ENCODE measurements around the gene B4GALT6. TPM values are rescaled to one million over a fixed set of nuclear protein-coding genes. Genes with fewer than 3 reads are reported as not detected.
A peak's percentile ranks its signal among the peaks of the same experiment; 100 is the strongest.

Gene B4GALT6
- total and polyA plus RNA-seq, 2 of the 8 experiments (the other 6 are each of a cell fraction or from before 2014, with no cell fraction given) = 6.3 to 41.5 TPM

DNA sequence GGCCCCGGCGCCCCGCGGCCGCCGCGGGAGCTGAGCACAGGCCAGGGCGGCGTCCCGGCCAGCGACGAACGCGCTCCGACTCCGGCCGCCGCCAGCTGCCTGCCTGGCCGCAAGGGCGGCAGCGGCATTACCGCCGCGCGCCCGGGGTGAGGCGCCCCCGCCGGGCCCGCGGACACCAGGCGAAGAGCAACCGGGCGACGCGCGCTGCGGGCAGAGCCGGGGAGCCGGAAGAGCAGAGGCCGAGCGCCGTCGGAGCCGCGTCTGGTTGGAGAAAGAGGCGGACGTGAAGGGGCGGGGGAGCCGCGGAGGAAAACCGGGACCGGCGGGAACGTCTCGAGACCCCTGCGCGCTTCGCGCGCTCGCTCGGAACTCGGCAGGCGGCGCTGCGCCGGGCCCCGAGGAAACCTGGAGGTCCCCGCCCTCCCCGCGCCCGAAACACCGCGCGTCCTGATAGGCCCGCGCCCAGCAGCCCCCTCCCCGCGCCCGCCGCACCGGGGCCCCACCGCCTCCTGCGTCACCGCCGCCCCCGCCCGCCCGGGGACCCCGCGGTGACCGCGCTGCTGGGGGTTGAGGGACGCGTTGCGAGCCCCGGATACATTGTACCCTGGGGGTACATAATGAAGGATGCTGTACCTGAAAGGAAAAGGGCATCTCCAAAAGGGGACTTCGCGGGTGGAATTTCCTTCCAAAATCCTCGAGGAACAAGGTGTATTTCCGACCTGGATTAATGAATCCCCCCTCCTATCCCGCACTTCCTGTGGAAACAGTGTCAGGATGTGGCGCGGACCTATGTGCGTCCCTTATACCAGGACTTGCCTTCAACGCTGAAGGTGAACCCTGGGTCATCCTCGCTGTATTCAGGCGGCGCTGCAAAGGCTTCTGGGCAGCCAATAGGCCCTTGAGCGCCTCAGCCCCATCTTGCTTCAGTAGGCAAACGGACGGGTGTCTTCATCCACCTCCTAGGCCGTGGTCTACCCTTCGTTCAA, 1.0 kb upstream of the B4GALT6 start:
- POLR2A ChIA-PET (ENCODE audit: partially characterized antibody) = interaction anchor here (0.5 to 1.9 kb wide), 9 partner anchors 12 to 784 kb away, joined by 3 to 7 read pairs (median 4); partner anchors contain the start of gene TRAPPC8
- H3K79me1 ChIP-seq (ENCODE audit: low read depth, low read length) = peaks cover 9% of the 10 kb centered on the region
- CTCF ChIA-PET (ENCODE audit: partially characterized antibody) = interaction anchor here (0.5 to 3.4 kb wide), 7 partner anchors 10 to 60 kb away, joined by 3 to 10 read pairs (median 4); no protein-coding TSS in a partner anchor
- H3K4me3 ChIP-seq (ENCODE audit: extremely low read depth in 1 of 4, insufficient read depth in 2 of 4, low read depth in 3 of 4, low read length in 4 of 4) = peak overlapping the region; percentile 73 to 82 (median 80)
- 3% methylated on average over 89 of the region's 115 CpGs; no CpG with 5 or more reads in 1 of the 2 experiments for WGBS, 2 experiments (ENCODE audit: extremely low coverage in 1 of 2, insufficient coverage in 1 of 2, insufficient read length in 1 of 2, insufficient replicate concordance in 2 of 2, low coverage in 1 of 2, low lambda C conversion rate in 2 of 2, missing lambda C conversion rate in 1 of 2)
- peak; percentile 49 to 86 for DNase-seq (ENCODE audit: low read depth in 1 of 2, low spot score in 2 of 2)
- H3K23ac ChIP-seq (ENCODE audit: insufficient read length) = no peak overlapping the region
- H3K4me2 ChIP-seq (ENCODE audit: insufficient read depth in 1 of 2, low read depth in 2 of 2, low read length in 2 of 2) = peak overlapping the region; percentile 83 to 92
- no peaks in the 10 kb centered on the region for H3K36me3 ChIP-seq (ENCODE audit: control insufficient read depth in 2 of 4, insufficient read depth in 4 of 4, low read length in 3 of 4)
- H3K18ac ChIP-seq (ENCODE audit: extremely low read depth, low read length) = peak overlapping the region; percentile 91
- H4K8ac ChIP-seq (ENCODE audit: extremely low read depth, insufficient read depth, low read length) = peak overlapping the region; percentile 92; the same call in 1 of the 2 replicates
- peaks cover 0 to 1% of the 10 kb centered on the region in 2 experiments for H4K20me1 ChIP-seq (replicated peaks in 1 of 2; ENCODE audit: control insufficient read depth in 1 of 2, insufficient read depth in 2 of 2, low read length in 2 of 2)
- peak overlapping the region; percentile 90 for H2BK5ac ChIP-seq (ENCODE audit: low read depth, low read length)
- H3K27me3 ChIP-seq (replicated peaks in 1 of 4; ENCODE audit: control insufficient read depth in 3 of 4, extremely low read depth in 1 of 4, insufficient read depth in 3 of 4, low read length in 3 of 4) = no peaks in the 10 kb centered on the region
- H4K91ac ChIP-seq (replicated peaks; ENCODE audit: insufficient read length, low read length) = peak overlapping the region; percentile 1
- peak; percentile 98 for FAIRE-seq
- H4K5ac ChIP-seq (ENCODE audit: insufficient read length, low read depth, low read length) = peak overlapping the region; percentile 37
- peaks cover 10% of the 10 kb centered on the region for H3K23me2 ChIP-seq (ENCODE audit: low read depth, low read length)
- H3K9me3 ChIP-seq (ENCODE audit: insufficient read depth in 2 of 2, low read depth in 1 of 2, low read length in 1 of 2) = no peaks in the 10 kb centered on the region
- H2BK20ac ChIP-seq (ENCODE audit: low read length) = no peak overlapping the region; the same call in 1 of the 2 replicates
- H2BK15ac ChIP-seq (ENCODE audit: low read length) = no peak overlapping the region
- H3K79me2 ChIP-seq (ENCODE audit: control insufficient read depth in 1 of 2, insufficient read depth in 2 of 2, low read length in 2 of 2) = peaks cover 0 to 38% of the 10 kb centered on the region in 2 experiments; a peak in 2 of 4 replicates
- no peak overlapping the region for H2AK5ac ChIP-seq (ENCODE audit: low read depth, low read length)
- H2BK120ac ChIP-seq (replicated peaks; ENCODE audit: low read depth, low read length) = peak overlapping the region; percentile 40
- peak overlapping the region; percentile 88 for H2AFZ ChIP-seq (ENCODE audit: low read length)
- H3K4me1 ChIP-seq (replicated peaks in 1 of 4; ENCODE audit: control insufficient read depth in 3 of 4, insufficient read depth in 4 of 4, low read length in 3 of 4) = peaks cover 11 to 14% (median 13%) of the 10 kb centered on the region in 4 experiments; a peak in 6 of 7 replicates
- peak overlapping the region; percentile 50 to 96 (median 60); a peak in 6 of 7 replicates for H3K9ac ChIP-seq (replicated peaks in 1 of 4; ENCODE audit: extremely low read depth in 1 of 4, low read depth in 3 of 4, low read length in 3 of 4)
- no peak overlapping the region for H3K14ac ChIP-seq (ENCODE audit: insufficient read length)
- peak overlapping the region; percentile 60 for H3K56ac ChIP-seq (replicated peaks; ENCODE audit: insufficient read length, low read depth, low read length)
- 0 out of 2 replicates have a peak overlapping the region, but pooled peaks have one; percentile 4 for H2BK12ac ChIP-seq (ENCODE audit: low read depth, low read length)
- peak overlapping the region; percentile 65 for H3K4ac ChIP-seq (replicated peaks; ENCODE audit: insufficient read length, low read depth, low read length)
- peak overlapping the region; percentile 79 for H3K27ac ChIP-seq (ENCODE audit: low read depth, low read length)
- TF ChIP-seq PHF8 (conservative IDR thresholded peaks at IDR 0.05; ENCODE audit: low read depth, low read length) (peak; percentile 74), TAF7 (optimal IDR thresholded peaks at IDR 0.05; ENCODE audit: borderline replicate concordance, low read depth, low read length) (peak; percentile 84), JUND (IDR thresholded peaks at IDR 0.05; ENCODE audit: low read length) (no peak), E2F6 (IDR thresholded peaks at IDR 0.05) (0 out of 2 replicates have a peak, but pooled peaks have one; percentile 14), ASH2L (IDR thresholded peaks at IDR 0.05; ENCODE audit: low read length) (peak; percentile 96), CBX8 (IDR thresholded peaks at IDR 0.05; ENCODE audit: borderline replicate concordance, low read depth, low read length) (no peak), TBP (IDR thresholded peaks at IDR 0.05; ENCODE audit: low read depth, low read length) (peak; percentile 48; the same call in 1 of the 2 replicates), FOSL1 (IDR thresholded peaks at IDR 0.05; ENCODE audit: insufficient read depth, low read depth, low read length) (0 out of 2 replicates have a peak, but pooled peaks have one; percentile 1), EGR1 (IDR thresholded peaks at IDR 0.05; ENCODE audit: borderline replicate concordance, low read depth, low read length) (peak; percentile 65; the same call in 1 of the 2 replicates)

Data from H1 (cell line).